SH-SY5Y (cell line): ENCODE results near the gene CD34.

ENCODE experiments used
- GATA2 ChIP-seq: IDR thresholded peaks from 2 replicates; pipeline ENCODE4 v1.6.1; 2011; ENCODE audit warnings: mild to moderate bottlenecking, low read depth, low read length
- GATA3 ChIP-seq: IDR thresholded peaks from 2 replicates; pipeline ENCODE4 v1.6.1; 2011; ENCODE audit warnings: low read depth, mild to moderate bottlenecking, low read length, moderate library complexity

- no peak for TF ChIP-seq GATA3
- TF ChIP-seq GATA2, result no peak
These were observed 12.1 kb downstream of the CD34 start for GRCh38 chr1:207898836-207899235.
